GM23248 (cell line): Measurements from ENCODE around the gene PEX3. TPM values are rescaled to one million over a fixed set of nuclear protein-coding genes. Genes with fewer than 3 reads are reported as not detected.

ENCODE experiments used
- DNase-seq: peaks from one replicate; pipeline ENCODE4 v3.0.0-alpha.2; 2015
- H2AFZ ChIP-seq: fragments of 200-600 bp; sonication (generic); 2 replicates; pipeline ENCODE4 v1.6.1; 2016; ENCODE audit warnings: antibody characterized with exemption
- H3F3A ChIP-seq: fragments of 200-600 bp; sonication (generic); 2 replicates; pipeline ENCODE4 v1.6.1; 2016; ENCODE audit warnings: mild to moderate bottlenecking, antibody characterized with exemption, mixed run types; ENCODE audit not compliant: insufficient read depth
- H3K27ac ChIP-seq: fragments of 200-600 bp; sonication (generic); 2 replicates; pipeline ENCODE4 v1.5.1; 2016; ENCODE audit warnings: mild to moderate bottlenecking
- H3K27me3 ChIP-seq: fragments of 200-600 bp; sonication (generic); replicated peaks from 2 replicates; pipeline ENCODE4 v1.6.1; 2016; ENCODE audit warnings: mild to moderate bottlenecking; ENCODE audit not compliant: insufficient read depth
- H3K36me3 ChIP-seq: fragments of 200-600 bp; sonication (generic); 2 replicates; pipeline ENCODE4 v1.6.1; 2016; ENCODE audit warnings: low read depth, mild to moderate bottlenecking
- H3K4me1 ChIP-seq: fragments of 200-600 bp; sonication (generic); 2 replicates; pipeline ENCODE4 v1.6.1; 2016; ENCODE audit warnings: mild to moderate bottlenecking; ENCODE audit not compliant: insufficient read depth
- H3K4me2 ChIP-seq: fragments of 200-600 bp; sonication (generic); one replicate; pipeline ENCODE4 v1.6.1; 2016; ENCODE audit warnings: mild to moderate bottlenecking; ENCODE audit not compliant: unreplicated experiment
- H3K4me3 ChIP-seq: fragments of 200-600 bp; sonication (generic); 2 replicates; pipeline ENCODE4 v1.5.1; 2016; ENCODE audit warnings: mild to moderate bottlenecking
- H3K79me2 ChIP-seq: fragments of 200-600 bp; sonication (generic); 2 replicates; pipeline ENCODE4 v1.6.1; 2016; ENCODE audit warnings: mild to moderate bottlenecking; ENCODE audit not compliant: insufficient read depth
- H3K9ac ChIP-seq: fragments of 200-600 bp; sonication (generic); 2 replicates; pipeline ENCODE4 v1.6.1; 2016; ENCODE audit warnings: mild to moderate bottlenecking
- H3K9me2 ChIP-seq: fragments of 200-600 bp; sonication (generic); 2 replicates; pipeline ENCODE4 v1.6.1; 2016; ENCODE audit warnings: mixed run types, mild to moderate bottlenecking, moderate library complexity; ENCODE audit not compliant: insufficient read depth
- H3K9me3 ChIP-seq: fragments of 200-600 bp; sonication (generic); one replicate; pipeline ENCODE4 v1.6.1; 2017; ENCODE audit warnings: low read depth
- H4K20me1 ChIP-seq: fragments of 200-600 bp; sonication (generic); 2 replicates; pipeline ENCODE4 v1.6.0; 2016; ENCODE audit not compliant: insufficient read depth
- EZH2 ChIP-seq: fragments of 200-600 bp; sonication (generic); IDR thresholded peaks from 2 replicates; pipeline ENCODE4 v1.6.1; 2018; ENCODE audit warnings: antibody characterized with exemption, mild to moderate bottlenecking; ENCODE audit not compliant: insufficient read depth, poor library complexity, severe bottlenecking
- EZH2phosphoT487 ChIP-seq: fragments of 200-600 bp; sonication (generic); IDR thresholded peaks from 2 replicates; pipeline ENCODE4 v1.6.1; 2018; ENCODE audit warnings: antibody characterized with exemption, moderate library complexity, mild to moderate bottlenecking, low read depth; ENCODE audit not compliant: insufficient read depth
- WGBS, 2 experiments: methylation state at CpG; one replicate each; pipeline ENCODE4 v1.1.6; 2015 to 2017; ENCODE audit warnings: low lambda C conversion rate in 2 of 2, low coverage in 1 of 2; ENCODE audit errors: missing lambda C conversion rate in 2 of 2; 5-methylcytosine and 5-hydroxymethylcytosine counted together
- in situ Hi-C: fragments of 300-500 bp; cut with MboI; formaldehyde crosslinking; loops from 2 replicates; pipeline ENCODE4 v1.15.0; 2020
- polyA plus RNA-seq: library from polyadenylated mRNA; unstranded; fragments of >200 nt; fragmentation: Nextera tagmentation; extraction: Ambion mirVana; gene quantifications from 2 replicates; pipeline ENCODE4 v1.2.1, GENCODE V29; 2016
- total RNA-seq: library from RNA; depleted of rRNA; stranded (reverse); fragments of >200 nt; shearing (Covaris generic); gene quantifications from 2 replicates; pipeline ENCODE4 v1.2.3, GENCODE V29; 2014

PEX3 gene
- total and polyA plus RNA-seq, 2 experiments from 2014 or later, result 20.1 to 35.0 TPM

- H4K20me1 ChIP-seq, result no peaks in the 10 kb centered on the region
- no peak overlapping the region for H2AFZ ChIP-seq
- H3K9me2 ChIP-seq, result no peaks in the 10 kb centered on the region
- H3K4me2 ChIP-seq, result no peak overlapping the region
- H3K4me3 ChIP-seq, result no peak overlapping the region
- no peaks in the 10 kb centered on the region for H3K4me1 ChIP-seq
- no peak for DNase-seq
- in situ Hi-C loops, result no loop called here
- no peaks in the 10 kb centered on the region for H3K79me2 ChIP-seq
- no peak overlapping the region for H3K27ac ChIP-seq
- no peaks in the 10 kb centered on the region for H3K9me3 ChIP-seq
- no peak overlapping the region for H3K9ac ChIP-seq
- H3F3A ChIP-seq, result no peaks in the 10 kb centered on the region
- WGBS, 2 experiments, result 80% methylated on average over 8 of the region's 8 CpGs
- TF ChIP-seq EZH2 (no peak), EZH2phosphoT487 (no peak)
- H3K36me3 ChIP-seq, result no peaks in the 10 kb centered on the region
- 0 out of 2 replicates have a peak, but pooled peaks cover 6% of the 10 kb centered on the region for H3K27me3 ChIP-seq
These were observed 71.5 kb downstream of the PEX3 start for GRCh38 chr6:143522039-143522600.

- Histone ChIP-seq H3K36me3 (no peaks in the 10 kb centered on the region), H3K27me3 (no peaks in the 10 kb centered on the region), H3K9me3 (no peaks in the 10 kb centered on the region), H3K4me2 (no peak overlapping the region), H3K9me2 (no peaks in the 10 kb centered on the region), H3K27ac (no peak overlapping the region), H3K79me2 (no peaks in the 10 kb centered on the region), H3K4me3 (no peak overlapping the region), H3K9ac (no peak overlapping the region), H2AFZ (no peak overlapping the region), H3K4me1 (no peaks in the 10 kb centered on the region), H4K20me1 (no peaks in the 10 kb centered on the region), H3F3A (no peaks in the 10 kb centered on the region)
- in situ Hi-C loops, result no loop called here
- WGBS, 2 experiments, result 88 to 94% methylated on average over 1 of the region's 1 CpG
- DNase-seq, result no peak
- TF ChIP-seq EZH2phosphoT487 (no peak), EZH2 (no peak)
These were observed 74.8 kb downstream of the PEX3 start for GRCh38 chr6:143525356-143525755.

- no peaks in the 10 kb centered on the region for H3K4me1 ChIP-seq
- no peaks in the 10 kb centered on the region for H3K9me3 ChIP-seq
- H3K4me3 ChIP-seq, result no peak overlapping the region
- no peak overlapping the region for H2AFZ ChIP-seq
- H3K79me2 ChIP-seq, result no peaks in the 10 kb centered on the region
- no peaks in the 10 kb centered on the region for H3K36me3 ChIP-seq
- TF ChIP-seq EZH2 (no peak), EZH2phosphoT487 (no peak)
- no peaks in the 10 kb centered on the region for H4K20me1 ChIP-seq
- DNase-seq, result no peak
- in situ Hi-C loops, result no loop called here
- no peaks in the 10 kb centered on the region; the same call in 1 of the 2 replicates for H3K27me3 ChIP-seq
- 57 to 58% methylated on average over 1 of the region's 1 CpG for WGBS, 2 experiments
- H3K27ac ChIP-seq, result no peak overlapping the region
- no peak overlapping the region for H3K9ac ChIP-seq
- H3F3A ChIP-seq, result no peaks in the 10 kb centered on the region
- H3K9me2 ChIP-seq, result no peaks in the 10 kb centered on the region
- no peak overlapping the region for H3K4me2 ChIP-seq
These were observed 77.1 kb downstream of the PEX3 start for GRCh38 chr6:143527677-143528076.

GRCh38 chr6:143528164-143528811, 77.7 kb downstream of the PEX3 start:
- peak overlapping the region; percentile 57 for H2AFZ ChIP-seq
- no peak for TF ChIP-seq EZH2phosphoT487
- TF ChIP-seq EZH2, result no peak
- H3K27ac ChIP-seq, result no peak overlapping the region
- WGBS, 2 experiments, result 77 to 90% methylated on average over 7 of the region's 7 CpGs
- H3K4me2 ChIP-seq, result no peak overlapping the region
- H3K4me3 ChIP-seq, result no peak overlapping the region
- H3F3A ChIP-seq, result no peaks in the 10 kb centered on the region
- in situ Hi-C loops, result no loop called here
- no peaks in the 10 kb centered on the region for H3K36me3 ChIP-seq
- no peaks in the 10 kb centered on the region for H3K9me2 ChIP-seq
- no peak for DNase-seq
- no peak overlapping the region for H3K9ac ChIP-seq
- H3K4me1 ChIP-seq, result no peaks in the 10 kb centered on the region
- H4K20me1 ChIP-seq, result no peaks in the 10 kb centered on the region
- H3K27me3 ChIP-seq, result no peaks in the 10 kb centered on the region; the same call in 1 of the 2 replicates
- no peaks in the 10 kb centered on the region for H3K9me3 ChIP-seq
- H3K79me2 ChIP-seq, result no peaks in the 10 kb centered on the region
